ENCODE measurements around the gene IFT81. TPM values are rescaled to one million over a fixed set of nuclear protein-coding genes. Genes with fewer than 3 reads are reported as not detected.
"Not testable (repeated sequence)": the region's sequence is repeated elsewhere in the genome, so short reads cannot be mapped to it uniquely, and the experiment has no call there.

Gene IFT81
- total RNA-seq, 1 donor from 2014 or later: 9.4 TPM

- intact Hi-C loops (cut with micrococcal nuclease): no loop called here
- peak; percentile 79 for ATAC-seq
Observed at GRCh38 chr12:110233212-110233903, 109.2 kb downstream of the IFT81 start.

GRCh38 chr12:110234331-110234751 lies 110.2 kb downstream of the IFT81 start:
- intact Hi-C loops (cut with micrococcal nuclease): no loop called here
- ATAC-seq: no peak

More at GRCh38 chr12:110233212-110233903, 109.2 kb downstream of the IFT81 start:
- no peak for DNase-seq

GRCh38 chr12:110234755-110235154 lies 110.6 kb downstream of the IFT81 start:
- DNase-seq (no peak), ATAC-seq (peak; percentile 47)
- intact Hi-C loops (cut with micrococcal nuclease): loop anchor here (5.0 kb wide), 1 partner anchor 53 kb away; no protein-coding TSS in a partner anchor

More at GRCh38 chr12:110234331-110234751, 110.2 kb downstream of the IFT81 start:
- no peak for DNase-seq

GRCh38 chr12:110235383-110235782 lies 111.2 kb downstream of the IFT81 start:
- ATAC-seq (no peak), DNase-seq (no peak)
- intact Hi-C loops (cut with micrococcal nuclease): loop anchor here (5.0 kb wide), 1 partner anchor 52 kb away; no protein-coding TSS in a partner anchor

GRCh38 chr12:110243227-110243626 lies 119.1 kb downstream of the IFT81 start:
- intact Hi-C loops (cut with micrococcal nuclease): no loop called here
- no peak for ATAC-seq

GRCh38 chr12:110244372-110244771 lies 120.2 kb downstream of the IFT81 start:
- intact Hi-C loops (cut with micrococcal nuclease): no loop called here
- no peak for DNase-seq
- ATAC-seq: no peak

More at GRCh38 chr12:110243227-110243626, 119.1 kb downstream of the IFT81 start:
- no peak for DNase-seq

GRCh38 chr12:110244829-110245228 lies 120.7 kb downstream of the IFT81 start:
- DNase-seq (peak; percentile 88), ATAC-seq (peak; percentile 72)
- intact Hi-C loops (cut with micrococcal nuclease): no loop called here

- peak; percentile 22 for ATAC-seq
- peak; percentile 82 for DNase-seq
- intact Hi-C loops (cut with micrococcal nuclease): no loop called here
Observed at GRCh38 chr12:110245369-110245772, 121.2 kb downstream of the IFT81 start.

- ATAC-seq (peak; percentile 64), DNase-seq (peak; percentile 58)
- intact Hi-C loops (cut with micrococcal nuclease): no loop called here
Observed at GRCh38 chr12:110246636-110247339, 122.6 kb downstream of the IFT81 start.

- ATAC-seq: peak; percentile 60
- intact Hi-C loops (cut with micrococcal nuclease): no loop called here
- peak; percentile 76 for DNase-seq
Observed at GRCh38 chr12:110247340-110248095, 123.4 kb downstream of the IFT81 start.

GRCh38 chr12:110248096-110248447 lies 123.9 kb downstream of the IFT81 start:
- DNase-seq: no peak
- intact Hi-C loops (cut with micrococcal nuclease): no loop called here

GRCh38 chr12:110249105-110249504 lies 124.9 kb downstream of the IFT81 start:
- DNase-seq (peak; percentile 43), ATAC-seq (no peak)
- intact Hi-C loops (cut with micrococcal nuclease): no loop called here

More at GRCh38 chr12:110248096-110248447, 123.9 kb downstream of the IFT81 start:
- ATAC-seq: no peak

- intact Hi-C loops (cut with micrococcal nuclease): no loop called here
- ATAC-seq (peak; percentile 46), DNase-seq (peak; percentile 65)
Observed at GRCh38 chr12:110249716-110250225, 125.6 kb downstream of the IFT81 start.

GRCh38 chr12:110251381-110251780 lies 127.2 kb downstream of the IFT81 start:
- ATAC-seq: no peak
- intact Hi-C loops (cut with micrococcal nuclease): no loop called here
- no peak for DNase-seq

GRCh38 chr12:110252716-110253115 lies 128.6 kb downstream of the IFT81 start:
- peak; percentile 89 for DNase-seq
- intact Hi-C loops (cut with micrococcal nuclease): no loop called here
- peak; percentile 82 for ATAC-seq

GRCh38 chr12:110253176-110253575 lies 129.0 kb downstream of the IFT81 start:
- ATAC-seq: peak; percentile 79
- DNase-seq: peak; percentile 91
- intact Hi-C loops (cut with micrococcal nuclease): no loop called here

GRCh38 chr12:110254971-110255540 lies 130.9 kb downstream of the IFT81 start:
- ATAC-seq (no peak), DNase-seq (no peak)
- intact Hi-C loops (cut with micrococcal nuclease): no loop called here

- ATAC-seq; intact Hi-C loops (cut with micrococcal nuclease); DNase-seq: not testable (repeated sequence)
Observed at GRCh38 chr12:110255890-110256456, 131.8 kb downstream of the IFT81 start.

All from left ventricle myocardium superior (tissue), 1 donor.